ENCODE data around the gene C19orf25. TPM values are rescaled to one million over a fixed set of nuclear protein-coding genes. Genes with fewer than 3 reads are reported as not detected.

C19orf25 gene
- total and polyA plus RNA-seq, 2 of the 13 experiments (the other 11 are each of a cell fraction or from before 2014, with no cell fraction given), result 14.2 to 32.4 TPM

DNA sequence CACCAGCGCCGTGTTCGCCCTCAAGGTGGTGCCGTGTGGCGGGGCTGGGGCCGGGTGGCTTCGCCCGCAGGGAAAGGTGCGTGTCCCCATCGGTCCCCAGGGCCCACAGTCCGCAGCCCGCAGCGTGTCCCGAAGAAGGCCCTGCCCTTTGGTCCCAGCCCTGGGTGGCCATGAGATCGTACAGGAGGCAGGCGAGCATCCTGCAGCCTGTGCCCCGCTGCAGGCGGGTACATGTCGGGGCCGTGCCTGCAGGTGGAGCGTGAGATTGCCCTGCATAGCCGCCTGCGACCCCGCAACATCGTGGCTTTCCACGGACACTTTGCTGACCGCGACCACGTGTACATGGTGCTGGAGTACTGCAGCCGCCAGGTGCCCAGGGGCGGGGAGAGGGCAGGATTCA, 46.3 kb upstream of the C19orf25 start (continued):
- TF ChIP-seq, protein P1, sequence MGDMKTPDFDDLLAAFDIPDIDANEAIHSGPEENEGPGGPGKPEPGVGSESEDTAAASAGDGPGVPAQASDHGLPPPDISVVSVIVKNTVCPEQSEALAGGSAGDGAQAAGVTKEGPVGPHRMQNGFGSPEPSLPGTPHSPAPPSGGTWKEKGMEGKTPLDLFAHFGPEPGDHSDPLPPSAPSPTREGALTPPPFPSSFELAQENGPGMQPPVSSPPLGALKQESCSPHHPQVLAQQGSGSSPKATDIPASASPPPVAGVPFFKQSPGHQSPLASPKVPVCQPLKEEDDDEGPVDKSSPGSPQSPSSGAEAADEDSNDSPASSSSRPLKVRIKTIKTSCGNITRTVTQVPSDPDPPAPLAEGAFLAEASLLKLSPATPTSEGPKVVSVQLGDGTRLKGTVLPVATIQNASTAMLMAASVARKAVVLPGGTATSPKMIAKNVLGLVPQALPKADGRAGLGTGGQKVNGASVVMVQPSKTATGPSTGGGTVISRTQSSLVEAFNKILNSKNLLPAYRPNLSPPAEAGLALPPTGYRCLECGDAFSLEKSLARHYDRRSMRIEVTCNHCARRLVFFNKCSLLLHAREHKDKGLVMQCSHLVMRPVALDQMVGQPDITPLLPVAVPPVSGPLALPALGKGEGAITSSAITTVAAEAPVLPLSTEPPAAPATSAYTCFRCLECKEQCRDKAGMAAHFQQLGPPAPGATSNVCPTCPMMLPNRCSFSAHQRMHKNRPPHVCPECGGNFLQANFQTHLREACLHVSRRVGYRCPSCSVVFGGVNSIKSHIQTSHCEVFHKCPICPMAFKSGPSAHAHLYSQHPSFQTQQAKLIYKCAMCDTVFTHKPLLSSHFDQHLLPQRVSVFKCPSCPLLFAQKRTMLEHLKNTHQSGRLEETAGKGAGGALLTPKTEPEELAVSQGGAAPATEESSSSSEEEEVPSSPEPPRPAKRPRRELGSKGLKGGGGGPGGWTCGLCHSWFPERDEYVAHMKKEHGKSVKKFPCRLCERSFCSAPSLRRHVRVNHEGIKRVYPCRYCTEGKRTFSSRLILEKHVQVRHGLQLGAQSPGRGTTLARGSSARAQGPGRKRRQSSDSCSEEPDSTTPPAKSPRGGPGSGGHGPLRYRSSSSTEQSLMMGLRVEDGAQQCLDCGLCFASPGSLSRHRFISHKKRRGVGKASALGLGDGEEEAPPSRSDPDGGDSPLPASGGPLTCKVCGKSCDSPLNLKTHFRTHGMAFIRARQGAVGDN (CRISPR knock-in tag; IDR thresholded peaks at IDR 0.05), result peak; percentile 24; the same call in 1 of the 2 replicates
- no peak for TF ChIP-seq SCMH1 (CRISPR knock-in tag; IDR thresholded peaks at IDR 0.05; ENCODE audit: borderline replicate concordance)

DNA sequence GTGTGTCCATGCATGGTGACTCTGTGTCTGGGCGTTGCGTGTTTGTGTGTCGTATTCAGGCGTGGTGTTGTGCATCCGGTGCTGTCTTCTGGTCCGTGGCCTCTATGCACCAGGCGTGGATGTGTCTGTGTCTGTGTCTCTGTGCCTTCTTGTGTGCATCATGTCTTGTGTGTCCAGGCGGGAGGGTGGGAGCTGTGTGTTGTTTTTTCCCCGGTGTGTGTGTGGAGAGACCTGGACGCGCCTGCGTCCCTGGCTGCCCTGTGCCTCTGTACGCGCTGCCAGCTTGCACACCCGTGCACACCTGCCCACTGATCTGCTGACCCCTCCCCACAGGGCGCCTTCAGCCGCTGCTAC, 45.9 kb upstream of the C19orf25 start:
- 30% methylated on average over 7 of the region's 17 CpGs for WGBS (ENCODE audit: low lambda C conversion rate)
- TF ChIP-seq, protein P2, sequence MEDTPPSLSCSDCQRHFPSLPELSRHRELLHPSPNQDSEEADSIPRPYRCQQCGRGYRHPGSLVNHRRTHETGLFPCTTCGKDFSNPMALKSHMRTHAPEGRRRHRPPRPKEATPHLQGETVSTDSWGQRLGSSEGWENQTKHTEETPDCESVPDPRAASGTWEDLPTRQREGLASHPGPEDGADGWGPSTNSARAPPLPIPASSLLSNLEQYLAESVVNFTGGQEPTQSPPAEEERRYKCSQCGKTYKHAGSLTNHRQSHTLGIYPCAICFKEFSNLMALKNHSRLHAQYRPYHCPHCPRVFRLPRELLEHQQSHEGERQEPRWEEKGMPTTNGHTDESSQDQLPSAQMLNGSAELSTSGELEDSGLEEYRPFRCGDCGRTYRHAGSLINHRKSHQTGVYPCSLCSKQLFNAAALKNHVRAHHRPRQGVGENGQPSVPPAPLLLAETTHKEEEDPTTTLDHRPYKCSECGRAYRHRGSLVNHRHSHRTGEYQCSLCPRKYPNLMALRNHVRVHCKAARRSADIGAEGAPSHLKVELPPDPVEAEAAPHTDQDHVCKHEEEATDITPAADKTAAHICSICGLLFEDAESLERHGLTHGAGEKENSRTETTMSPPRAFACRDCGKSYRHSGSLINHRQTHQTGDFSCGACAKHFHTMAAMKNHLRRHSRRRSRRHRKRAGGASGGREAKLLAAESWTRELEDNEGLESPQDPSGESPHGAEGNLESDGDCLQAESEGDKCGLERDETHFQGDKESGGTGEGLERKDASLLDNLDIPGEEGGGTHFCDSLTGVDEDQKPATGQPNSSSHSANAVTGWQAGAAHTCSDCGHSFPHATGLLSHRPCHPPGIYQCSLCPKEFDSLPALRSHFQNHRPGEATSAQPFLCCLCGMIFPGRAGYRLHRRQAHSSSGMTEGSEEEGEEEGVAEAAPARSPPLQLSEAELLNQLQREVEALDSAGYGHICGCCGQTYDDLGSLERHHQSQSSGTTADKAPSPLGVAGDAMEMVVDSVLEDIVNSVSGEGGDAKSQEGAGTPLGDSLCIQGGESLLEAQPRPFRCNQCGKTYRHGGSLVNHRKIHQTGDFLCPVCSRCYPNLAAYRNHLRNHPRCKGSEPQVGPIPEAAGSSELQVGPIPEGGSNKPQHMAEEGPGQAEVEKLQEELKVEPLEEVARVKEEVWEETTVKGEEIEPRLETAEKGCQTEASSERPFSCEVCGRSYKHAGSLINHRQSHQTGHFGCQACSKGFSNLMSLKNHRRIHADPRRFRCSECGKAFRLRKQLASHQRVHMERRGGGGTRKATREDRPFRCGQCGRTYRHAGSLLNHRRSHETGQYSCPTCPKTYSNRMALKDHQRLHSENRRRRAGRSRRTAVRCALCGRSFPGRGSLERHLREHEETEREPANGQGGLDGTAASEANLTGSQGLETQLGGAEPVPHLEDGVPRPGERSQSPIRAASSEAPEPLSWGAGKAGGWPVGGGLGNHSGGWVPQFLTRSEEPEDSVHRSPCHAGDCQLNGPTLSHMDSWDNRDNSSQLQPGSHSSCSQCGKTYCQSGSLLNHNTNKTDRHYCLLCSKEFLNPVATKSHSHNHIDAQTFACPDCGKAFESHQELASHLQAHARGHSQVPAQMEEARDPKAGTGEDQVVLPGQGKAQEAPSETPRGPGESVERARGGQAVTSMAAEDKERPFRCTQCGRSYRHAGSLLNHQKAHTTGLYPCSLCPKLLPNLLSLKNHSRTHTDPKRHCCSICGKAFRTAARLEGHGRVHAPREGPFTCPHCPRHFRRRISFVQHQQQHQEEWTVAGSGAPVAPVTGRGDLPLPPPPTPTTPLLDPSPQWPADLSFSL (CRISPR knock-in tag; IDR thresholded peaks at IDR 0.05), result peak; percentile 83
- TF ChIP-seq POLR2A (IDR thresholded peaks at IDR 0.05; ENCODE audit: insufficient read depth in 1 of 2, low read depth in 2 of 2, low read length in 2 of 2) (peak in 1 of 2 experiments; percentile 7; a peak in 1 of 4 replicates), HOXD1 (CRISPR knock-in tag; IDR thresholded peaks at IDR 0.05) (no peak), HDAC2 (CRISPR knock-in tag; IDR thresholded peaks at IDR 0.05) (no peak), ZNF891 (CRISPR knock-in tag; IDR thresholded peaks at IDR 0.05) (no peak), KDM2A (CRISPR knock-in tag; IDR thresholded peaks at IDR 0.05; ENCODE audit: borderline replicate concordance, low read depth) (peak; percentile 13; the same call in 1 of the 2 replicates), AKAP8 (CRISPR knock-in tag; IDR thresholded peaks at IDR 0.05) (0 out of 2 replicates have a peak, but pooled peaks have one; percentile 10), ZNF10 (CRISPR knock-in tag; IDR thresholded peaks at IDR 0.05; ENCODE audit: borderline replicate concordance, low read depth) (no peak)

More for the DNA sequence above, 45.9 kb upstream of the C19orf25 start:
- no peak overlapping the region for H3K9ac ChIP-seq (ENCODE audit: insufficient read depth, low read depth, low read length)
- no peak overlapping the region for H3K4me3 ChIP-seq (replicated peaks in 1 of 3; ENCODE audit: insufficient read depth in 1 of 3, low read depth in 2 of 3, low read length in 3 of 3)
- in situ Hi-C loops (cut with HindIII; ENCODE audit: extremely low pct_ligation_motif_present, low pct_unique_long_range_greater_than_20kb) (no loop called here), intact Hi-C loops (cut with micrococcal nuclease; ENCODE audit: unreplicated experiment) (no loop called here)
- POLR2A ChIA-PET, result no interaction called here
- FAIRE-seq, result no peak
- H2AFZ ChIP-seq (ENCODE audit: low read length), result no peak overlapping the region
- no peak overlapping the region for H3K4me2 ChIP-seq (ENCODE audit: low read depth, low read length)
- H3K9me3 ChIP-seq (ENCODE audit: low read length), result no peaks in the 10 kb centered on the region
- H4K20me1 ChIP-seq (ENCODE audit: insufficient read depth, low read length), result no peaks in the 10 kb centered on the region
- CTCF ChIA-PET (ENCODE audit: low intra/inter-chr PET ratio, low total read pairs), result no interaction called here
- H3K79me2 ChIP-seq (ENCODE audit: insufficient read depth, low read length), result no peaks in the 10 kb centered on the region
- no peak overlapping the region for H3K27ac ChIP-seq (ENCODE audit: extremely low read length, insufficient read depth, low read length)
- H3K27me3 ChIP-seq (ENCODE audit: control insufficient read depth in 1 of 2, insufficient read depth in 2 of 2, low read length in 2 of 2), result peaks cover 30 to 63% of the 10 kb centered on the region in 2 experiments
- no peak; the same call in 2 of the 3 replicates for ATAC-seq
- BruUV-seq (replicated peaks), result no TSS peak
- no peak for DNase-seq (ENCODE audit: low spot score)
- no peaks in the 10 kb centered on the region for H3K36me3 ChIP-seq (replicated peaks in 1 of 2; ENCODE audit: control insufficient read depth in 1 of 2, insufficient read depth in 2 of 2, low read length in 2 of 2)
- peaks cover 19% of the 10 kb centered on the region for H3K4me1 ChIP-seq (ENCODE audit: insufficient read depth, low read length)
